Liver (tissue), 9 donors: ENCODE results near the gene TMC2. TPM values are rescaled to one million over a fixed set of nuclear protein-coding genes. Genes with fewer than 3 reads are reported as not detected.

Experiments used
- DNase-seq: peaks from one replicate; pipeline ENCODE4 v3.0.0-alpha.2; 2017; ENCODE audit warnings: low spot score
- H3K27ac ChIP-seq, 2 donors: one replicate each; pipeline ENCODE4 v1.7.0; 2013; ENCODE audit warnings: inconsistent platforms in 2 of 2, low read length in 2 of 2, control low read depth in 1 of 2, low read depth in 1 of 2, mild to moderate bottlenecking in 1 of 2
- H3K27me3 ChIP-seq, 4 donors: one replicate each; pipeline versions ENCODE4 v1.6.1 to v1.7.0; 2013; ENCODE audit warnings: low read length in 3 of 4, inconsistent platforms in 1 of 4, mild to moderate bottlenecking in 1 of 4, moderate library complexity in 1 of 4; ENCODE audit not compliant: control insufficient read depth in 4 of 4, insufficient read depth in 4 of 4
- H3K36me3 ChIP-seq, 4 donors: one replicate each; pipeline versions ENCODE4 v1.6.1 to v1.7.0; 2013; ENCODE audit warnings: low read length in 3 of 4, mild to moderate bottlenecking in 3 of 4, low read depth in 1 of 4, moderate library complexity in 1 of 4; ENCODE audit not compliant: control insufficient read depth in 4 of 4, insufficient read depth in 3 of 4
- H3K4me1 ChIP-seq, 4 donors: one replicate each; pipeline versions ENCODE4 v1.6.1 to v1.7.0; 2013; ENCODE audit warnings: low read length in 3 of 4, mild to moderate bottlenecking in 3 of 4, moderate library complexity in 1 of 4; ENCODE audit not compliant: control insufficient read depth in 4 of 4, insufficient read depth in 4 of 4
- H3K4me3 ChIP-seq, 3 donors: one replicate each; pipeline versions ENCODE4 v1.6.1 to v1.7.0; 2013; ENCODE audit warnings: low read length in 3 of 3, control low read depth in 1 of 3, low read depth in 1 of 3, mild to moderate bottlenecking in 1 of 3
- H3K9ac ChIP-seq, 2 donors: one replicate each; pipeline ENCODE4 v1.7.0; 2013; ENCODE audit warnings: low read length in 2 of 2, mild to moderate bottlenecking in 2 of 2, moderate library complexity in 2 of 2, control low read depth in 1 of 2, low read depth in 1 of 2
- H3K9me3 ChIP-seq, 4 donors: one replicate each; pipeline versions ENCODE4 v1.6.1 to v1.7.0; 2013; ENCODE audit warnings: low read length in 3 of 4; ENCODE audit not compliant: control insufficient read depth in 4 of 4
- ATF3 ChIP-seq: IDR thresholded peaks from 2 replicates; pipeline ENCODE4 v1.6.1; 2016; ENCODE audit warnings: antibody characterized with exemption
- CTCF ChIP-seq: fragments of 150-350 bp; IDR thresholded peaks from 2 replicates; pipeline ENCODE4 v1.5.1; 2017; ENCODE audit warnings: improper control_type of control experiment, low read depth, low read length; ENCODE audit not compliant: missing input control
- EGR1 ChIP-seq, 2 donors: IDR thresholded peaks; 2 replicates each; pipeline ENCODE4 v1.6.1; 2016 to 2018; ENCODE audit warnings: antibody characterized with exemption in 2 of 2, low read depth in 2 of 2
- FOXA1 ChIP-seq: IDR thresholded peaks from 2 replicates; pipeline ENCODE4 v1.6.1; 2016; ENCODE audit warnings: antibody characterized with exemption
- FOXA2 ChIP-seq: IDR thresholded peaks from 2 replicates; pipeline ENCODE4 v1.6.1; 2016; ENCODE audit warnings: antibody characterized with exemption
- GABPA ChIP-seq, 2 donors: IDR thresholded peaks in 1 of 2; conservative IDR thresholded peaks in 1 of 2; 2 replicates each; pipeline ENCODE4 v1.6.1; 2016; ENCODE audit warnings: antibody characterized with exemption in 2 of 2, mild to moderate bottlenecking in 1 of 2, moderate library complexity in 1 of 2
- HNF4A ChIP-seq, 2 donors: conservative IDR thresholded peaks; 2 replicates each; pipeline ENCODE4 v1.6.1; 2016; ENCODE audit warnings: antibody characterized with exemption in 2 of 2, mild to moderate bottlenecking in 2 of 2
- HNF4G ChIP-seq: IDR thresholded peaks from 2 replicates; pipeline ENCODE4 v1.6.1; 2016; ENCODE audit warnings: antibody characterized with exemption
- JUND ChIP-seq, 2 donors: IDR thresholded peaks; 2 replicates each; pipeline ENCODE4 v1.6.1; 2016; ENCODE audit warnings: antibody characterized with exemption in 2 of 2
- MAX ChIP-seq: IDR thresholded peaks from 2 replicates; pipeline ENCODE4 v1.6.1; 2016; ENCODE audit warnings: antibody characterized with exemption
- NR2F2 ChIP-seq: IDR thresholded peaks from 2 replicates; pipeline ENCODE4 v1.6.1; 2016; ENCODE audit warnings: antibody characterized with exemption
- RAD21 ChIP-seq, 2 donors: IDR thresholded peaks; 2 replicates each; pipeline ENCODE4 v1.6.1; 2016; ENCODE audit warnings: antibody characterized with exemption in 2 of 2, mild to moderate bottlenecking in 2 of 2
- REST ChIP-seq: IDR thresholded peaks from 2 replicates; pipeline ENCODE4 v1.6.1; 2016; ENCODE audit warnings: antibody characterized with exemption, mild to moderate bottlenecking
- RXRA ChIP-seq, 2 donors: IDR thresholded peaks; 2 replicates each; pipeline ENCODE4 v1.6.1; 2017 to 2018; ENCODE audit warnings: antibody characterized with exemption in 2 of 2, mild to moderate bottlenecking in 1 of 2
- SP1 ChIP-seq: IDR thresholded peaks from 2 replicates; pipeline ENCODE4 v1.6.1; 2018; ENCODE audit warnings: antibody characterized with exemption, mild to moderate bottlenecking
- TAF1 ChIP-seq: conservative IDR thresholded peaks from 2 replicates; pipeline ENCODE4 v1.6.1; 2016; ENCODE audit warnings: antibody characterized with exemption, mild to moderate bottlenecking
- YY1 ChIP-seq: IDR thresholded peaks from 2 replicates; pipeline ENCODE4 v1.6.1; 2016; ENCODE audit warnings: antibody characterized with exemption, mild to moderate bottlenecking
- ZBTB33 ChIP-seq: IDR thresholded peaks from 2 replicates; pipeline ENCODE4 v1.6.1; 2016; ENCODE audit warnings: antibody characterized with exemption
- WGBS: extraction: QIAGEN DNeasy Blood & Tissue Kit; methylation state at CpG from one replicate; pipeline ENCODE4 v1.1.7; 2013; 5-methylcytosine and 5-hydroxymethylcytosine counted together
- polyA plus RNA-seq, 2 donors: library from polyadenylated mRNA; stranded (reverse) in 1 of 2; unstranded in 1 of 2; fragments of 200-250 nt in 1 of 2; fragments of >200 nt in 1 of 2; fragmentation: Nextera tagmentation in 1 of 2; extraction: Ambion mirVana in 1 of 2; gene quantifications; one replicate each; pipeline versions ENCODE4 v1.2.1 to v1.2.3, GENCODE V29; 2013 to 2015
- total RNA-seq, 2 donors: library from RNA; depleted of rRNA; stranded (reverse); fragments of >200 nt; gene quantifications; one replicate each; pipeline ENCODE4 v1.2.3, GENCODE V29; 2014
- donor health status: healthy.
- donor health status: healthy.
- donor health status: healthy.
- donor health status: healthy.
- donor health status: healthy.

The TMC2 gene
- total and polyA plus RNA-seq, 4 donors = not detected

- no peaks in the 10 kb centered on the region for H3K36me3 ChIP-seq
- no peaks in the 10 kb centered on the region for H3K9me3 ChIP-seq
- peak within 1 kb of the TSS; percentile 59 to 77 for H3K27ac ChIP-seq
- H3K9ac ChIP-seq = peak within 1 kb of the TSS; percentile 76 to 93
- no peak for TF ChIP-seq FOXA1
- TF ChIP-seq CTCF = peak; percentile 17
- no peak for TF ChIP-seq REST
- TF ChIP-seq YY1 = no peak
- TF ChIP-seq NR2F2 = peak; percentile 92
- TF ChIP-seq GABPA (IDR thresholded peaks at IDR 0.05 in 1 of 2, conservative IDR thresholded peaks at IDR 0.05 in 1 of 2) = peak; percentile 96 to 99
- peak; percentile 26 for TF ChIP-seq TAF1
- peak in 1 of 2 donors; percentile 26 for TF ChIP-seq JUND (IDR thresholded peaks at IDR 0.05)
- peak; percentile 66 to 87 for TF ChIP-seq RXRA (IDR thresholded peaks at IDR 0.05)
- peak; percentile 62 for TF ChIP-seq SP1
- TF ChIP-seq HNF4A (conservative IDR thresholded peaks at IDR 0.05) = peak; percentile 59 to 71
- TF ChIP-seq EGR1 (IDR thresholded peaks at IDR 0.05; ENCODE audit: low read depth in 2 of 2) = no peak
- TF ChIP-seq HNF4G = peak; percentile 18
- TF ChIP-seq FOXA2 = no peak
- no peak for TF ChIP-seq ATF3
- no peak for TF ChIP-seq ZBTB33
- TF ChIP-seq MAX = peak; percentile 13
- no peak for TF ChIP-seq RAD21 (IDR thresholded peaks at IDR 0.05)
- H3K27me3 ChIP-seq = no peaks in the 10 kb centered on the region
- peaks cover 3 to 15% (median 9%) of the 10 kb centered on the region in 4 donors for H3K4me1 ChIP-seq
- DNase-seq = peak; percentile 85
- WGBS = under 1% methylated on average over 53 of the region's 53 CpGs
- H3K4me3 ChIP-seq = peak within 1 kb of the TSS; percentile 66 to 84 (median 71)
These were observed 27.5 kb upstream of the TMC2 start, which contains the start of gene ZNF343 for GRCh38 chr20:2508631-2509467. ZNF343 (minus strand) TSS chr20:2508915; CDS start chr20:2493895, 15,020 bp downstream.
